ENCODE data around the gene PKHD1.

- TF ChIP-seq MXI1 (IDR thresholded peaks at IDR 0.05; ENCODE audit: low read depth, low read length) = no peak
- no peak for TF ChIP-seq CTCF (IDR thresholded peaks at IDR 0.05)
- no peak for TF ChIP-seq NRF1 (IDR thresholded peaks at IDR 0.05; ENCODE audit: low read depth, low read length)
- TF ChIP-seq MAX (IDR thresholded peaks at IDR 0.05; ENCODE audit: low read depth) = no peak
- TF ChIP-seq POLR2AphosphoS5 (IDR thresholded peaks at IDR 0.05; ENCODE audit: low read depth, low read length) = no peak
- no peak for TF ChIP-seq EZH2phosphoT487 (IDR thresholded peaks at IDR 0.05; ENCODE audit: borderline replicate concordance, low read depth)
- TF ChIP-seq USF1 (IDR thresholded peaks at IDR 0.05; ENCODE audit: borderline replicate concordance, low read depth) = no peak
- no peak for TF ChIP-seq YY1 (IDR thresholded peaks at IDR 0.05; ENCODE audit: low read depth)
- no peak for TF ChIP-seq TAF1 (IDR thresholded peaks at IDR 0.05; ENCODE audit: borderline replicate concordance, low read depth, low read length)
- TF ChIP-seq RCOR1 (IDR thresholded peaks at IDR 0.05; ENCODE audit: low read length) = no peak
- TF ChIP-seq SMC3 (IDR thresholded peaks at IDR 0.05; ENCODE audit: low read depth, low read length) = no peak
Measured at GRCh38 chr6:51842061-51842803, 245.2 kb downstream of the PKHD1 start.

Data from SK-N-SH (cell line).